Epithelial cell of esophagus (primary cell): Measurements from ENCODE around the gene KLF16.

Source experiments
- DNase-seq: peaks from one replicate; pipeline ENCODE4 v3.0.0; 2010; ENCODE audit warnings: low read depth
- H3K4me3 ChIP-seq: 2 replicates; pipeline ENCODE4 v1.5.1; 2011; ENCODE audit warnings: mild to moderate bottlenecking, low read length, control low read depth
- TF ChIP-seq, protein P1 (sequence below): IDR thresholded peaks from 2 replicates; pipeline ENCODE4 v1.5.1; 2011; ENCODE audit warnings: low read depth, mild to moderate bottlenecking, low read length, control low read depth, inconsistent platforms; ENCODE audit not compliant: insufficient read depth; ENCODE audit errors: missing control alignments

The KLF16 gene

DNA sequence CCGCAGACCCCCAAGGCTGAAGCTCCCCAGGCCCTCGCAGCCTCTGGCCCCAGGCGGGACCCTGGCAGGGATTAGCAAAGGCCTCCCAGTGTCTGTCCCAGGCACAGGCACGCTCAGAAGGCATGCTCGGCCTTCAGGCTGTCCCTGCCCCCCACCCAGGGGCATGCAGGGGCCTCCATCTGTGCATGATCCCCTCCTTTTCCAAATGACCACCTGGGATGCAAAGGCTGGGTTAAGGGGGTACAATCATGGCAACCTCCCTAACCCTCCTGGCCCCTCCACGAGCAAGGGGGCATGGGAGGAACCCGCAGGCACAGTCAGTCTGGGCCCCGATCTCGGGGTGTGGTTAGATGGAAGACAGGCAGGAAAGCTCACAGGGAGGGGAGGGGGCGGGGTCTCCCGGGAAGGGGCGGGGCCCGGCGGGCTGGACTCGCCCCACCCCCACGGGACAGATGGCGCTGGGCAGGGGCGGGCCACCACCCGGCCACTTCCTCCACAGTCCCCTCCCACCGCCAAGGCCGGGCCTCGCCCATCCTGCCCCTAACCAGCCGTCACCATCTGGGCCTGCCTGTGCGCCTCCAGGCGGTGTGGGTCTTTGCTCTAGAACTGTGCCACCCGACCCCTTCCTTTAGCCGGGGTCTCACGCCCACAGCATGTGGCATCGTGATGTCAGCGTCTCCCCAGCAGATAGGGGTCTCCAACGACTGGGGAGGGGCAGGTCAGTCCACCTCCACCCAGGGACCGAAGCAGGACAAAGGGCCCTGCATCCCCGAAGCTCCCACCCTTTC, 8.1 kb downstream of the KLF16 start:
- TF ChIP-seq, protein P1, sequence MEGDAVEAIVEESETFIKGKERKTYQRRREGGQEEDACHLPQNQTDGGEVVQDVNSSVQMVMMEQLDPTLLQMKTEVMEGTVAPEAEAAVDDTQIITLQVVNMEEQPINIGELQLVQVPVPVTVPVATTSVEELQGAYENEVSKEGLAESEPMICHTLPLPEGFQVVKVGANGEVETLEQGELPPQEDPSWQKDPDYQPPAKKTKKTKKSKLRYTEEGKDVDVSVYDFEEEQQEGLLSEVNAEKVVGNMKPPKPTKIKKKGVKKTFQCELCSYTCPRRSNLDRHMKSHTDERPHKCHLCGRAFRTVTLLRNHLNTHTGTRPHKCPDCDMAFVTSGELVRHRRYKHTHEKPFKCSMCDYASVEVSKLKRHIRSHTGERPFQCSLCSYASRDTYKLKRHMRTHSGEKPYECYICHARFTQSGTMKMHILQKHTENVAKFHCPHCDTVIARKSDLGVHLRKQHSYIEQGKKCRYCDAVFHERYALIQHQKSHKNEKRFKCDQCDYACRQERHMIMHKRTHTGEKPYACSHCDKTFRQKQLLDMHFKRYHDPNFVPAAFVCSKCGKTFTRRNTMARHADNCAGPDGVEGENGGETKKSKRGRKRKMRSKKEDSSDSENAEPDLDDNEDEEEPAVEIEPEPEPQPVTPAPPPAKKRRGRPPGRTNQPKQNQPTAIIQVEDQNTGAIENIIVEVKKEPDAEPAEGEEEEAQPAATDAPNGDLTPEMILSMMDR, result no peak
- peak; percentile 94 for DNase-seq
- H3K4me3 ChIP-seq, result peak overlapping the region; percentile 36

DNA sequence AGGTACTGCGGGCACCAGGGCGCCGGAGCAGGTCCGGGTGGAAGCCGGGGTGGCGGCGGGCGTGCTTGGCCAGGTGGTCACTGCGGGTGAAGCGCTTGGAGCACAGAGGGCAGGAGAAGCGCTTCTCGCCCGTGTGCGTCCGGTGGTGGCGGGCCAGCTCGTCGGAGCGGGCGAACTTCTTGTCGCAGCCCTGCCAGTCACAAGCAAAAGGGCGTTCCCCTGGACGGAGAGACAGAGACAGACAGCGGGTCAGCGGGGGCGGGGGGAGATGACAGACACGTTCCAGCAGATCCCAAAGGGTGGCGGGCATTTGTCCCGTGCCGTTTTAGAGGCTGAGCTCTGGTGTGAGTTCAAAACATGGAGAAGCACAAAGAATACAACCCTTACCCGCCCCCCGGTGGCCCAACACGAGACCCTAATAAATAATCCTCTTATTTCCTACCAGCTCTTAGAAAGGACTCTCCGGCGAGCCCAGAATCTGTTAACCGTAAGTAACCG, 8.8 kb downstream of the KLF16 start:
- TF ChIP-seq, protein P1, result no peak
- no peak for DNase-seq
- peak overlapping the region; percentile 35 for H3K4me3 ChIP-seq

GRCh38 chr19:1854039-1854541, 9.3 kb downstream of the KLF16 start:
- TF ChIP-seq, protein P1, result no peak
- no peak for DNase-seq
- no peak overlapping the region for H3K4me3 ChIP-seq

DNA sequence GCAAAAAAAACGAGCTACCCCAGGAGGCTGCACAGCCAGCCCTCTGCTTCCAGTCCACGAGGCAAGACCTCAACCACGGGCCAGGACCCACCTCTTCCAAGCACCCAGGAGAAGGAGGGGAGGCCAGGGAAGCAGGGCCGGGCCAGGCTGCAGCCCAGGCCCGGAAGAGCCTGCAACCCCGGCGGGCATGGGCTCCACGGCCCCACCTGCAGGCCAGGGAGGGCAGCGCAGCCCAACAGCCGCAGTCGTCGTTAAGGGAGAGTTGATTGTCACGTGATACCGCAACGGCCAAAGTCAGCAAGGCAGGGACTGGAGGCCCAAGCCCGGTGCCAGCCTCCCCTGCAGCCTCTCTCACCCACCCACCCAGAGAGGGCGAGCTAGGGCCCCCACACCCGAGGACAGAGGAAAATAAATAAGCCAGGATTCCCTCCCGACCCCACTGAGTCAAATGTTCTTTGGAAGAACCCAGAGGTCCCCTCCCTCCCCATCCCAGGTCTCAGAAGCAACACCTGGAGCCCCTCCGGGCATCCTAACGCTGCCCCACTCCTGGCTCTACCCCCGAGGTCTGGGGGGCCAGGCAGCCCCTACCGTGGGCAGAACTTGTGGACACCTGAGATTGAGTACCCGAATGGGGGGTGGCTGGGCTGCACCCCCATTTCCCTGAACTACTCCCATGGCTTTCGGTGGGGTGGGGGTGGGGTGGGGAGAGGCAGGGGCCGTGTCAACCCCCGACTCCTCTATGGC, 9.9 kb downstream of the KLF16 start:
- TF ChIP-seq, protein P1, result peak; percentile 83
- peak; percentile 85 for DNase-seq

DNA sequence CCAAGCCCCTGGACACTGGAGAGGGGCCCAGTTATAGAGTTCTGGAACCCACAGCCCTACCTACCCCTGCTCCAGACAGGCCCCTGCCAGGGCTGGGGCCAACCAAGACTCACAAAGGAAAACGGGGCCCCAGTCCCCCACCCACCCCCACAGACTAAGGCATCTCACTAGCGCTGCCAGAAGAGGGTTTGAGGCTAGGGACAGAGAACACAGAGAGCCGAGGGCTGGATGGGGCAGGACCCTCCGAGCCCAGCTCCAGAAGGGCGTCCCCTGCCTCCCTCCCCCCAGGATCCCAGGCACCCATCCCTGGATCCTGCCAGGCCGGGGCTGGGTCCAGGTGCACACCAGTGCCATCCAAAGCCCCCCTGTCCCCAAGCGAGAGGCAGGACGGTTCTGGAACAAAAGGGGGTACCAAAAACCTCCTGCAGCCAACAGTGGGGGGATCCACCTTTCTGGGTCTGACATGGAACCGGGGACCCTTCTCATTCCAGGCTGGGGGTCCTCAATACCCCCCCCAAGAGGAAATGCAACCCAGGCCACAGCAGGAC, 10.7 kb downstream of the KLF16 start:
- no peak for DNase-seq
- TF ChIP-seq, protein P1, result no peak
- no peak overlapping the region for H3K4me3 ChIP-seq

More for the DNA sequence above, 9.9 kb downstream of the KLF16 start:
- H3K4me3 ChIP-seq, result no peak overlapping the region

GRCh38 chr19:1851654-1852580, 11.5 kb downstream of the KLF16 start:
- H3K4me3 ChIP-seq, result no peak overlapping the region
- TF ChIP-seq, protein P1, result no peak
- no peak for DNase-seq
